Embryonic facial prominence (tissue), 1 donor: ENCODE results near the gene KCNN2.

Source experiments
- DNase-seq: peaks from one replicate; pipeline ENCODE4 v3.0.0-alpha.2; 2016; ENCODE audit errors: extremely low spot score

KCNN2 gene

GRCh38 chr5:114361724-114362196 is at the start of gene KCNN2:
Gene KCNN2, plus strand, starts transcription at chr5:114362070. Its CDS starts 70 bp downstream, at chr5:114362140.
- DNase-seq, result peak; percentile 64

GRCh38 chr5:114312658-114313057 is 49.2 kb upstream of the KCNN2 start:
- DNase-seq, result no peak

GRCh38 chr5:114314061-114314460 is 47.8 kb upstream of the KCNN2 start:
- DNase-seq, result no peak

- no peak for DNase-seq
These were observed 45.7 kb upstream of the KCNN2 start for GRCh38 chr5:114316167-114316566.

GRCh38 chr5:114317751-114318150 is 44.1 kb upstream of the KCNN2 start:
- no peak for DNase-seq

- no peak for DNase-seq
These were observed 42.6 kb upstream of the KCNN2 start for GRCh38 chr5:114319236-114319635.

- DNase-seq, result no peak
These were observed 42.0 kb upstream of the KCNN2 start for GRCh38 chr5:114319821-114320220.

GRCh38 chr5:114324282-114324681 is 37.6 kb upstream of the KCNN2 start:
- DNase-seq, result no peak

GRCh38 chr5:114325541-114325940 is 36.3 kb upstream of the KCNN2 start:
- DNase-seq, result no peak

GRCh38 chr5:114327474-114327873 is 34.4 kb upstream of the KCNN2 start:
- no peak for DNase-seq

- DNase-seq, result no peak
These were observed 33.9 kb upstream of the KCNN2 start for GRCh38 chr5:114327987-114328386.

GRCh38 chr5:114330916-114331531 is 30.8 kb upstream of the KCNN2 start:
- DNase-seq, result no peak

GRCh38 chr5:114332493-114332892 is 29.4 kb upstream of the KCNN2 start:
- DNase-seq, result no peak

- DNase-seq, result no peak
These were observed 28.9 kb upstream of the KCNN2 start for GRCh38 chr5:114332925-114333324.

- no peak for DNase-seq
These were observed 26.5 kb upstream of the KCNN2 start for GRCh38 chr5:114335391-114335790.

GRCh38 chr5:114339108-114339507 is 22.8 kb upstream of the KCNN2 start:
- DNase-seq, result no peak

- no peak for DNase-seq
These were observed 15.7 kb upstream of the KCNN2 start for GRCh38 chr5:114346181-114346580.

- DNase-seq, result no peak
These were observed 6.6 kb upstream of the KCNN2 start for GRCh38 chr5:114355086-114355830.

GRCh38 chr5:114358329-114358728 is 3.5 kb upstream of the KCNN2 start:
- no peak for DNase-seq

- no peak for DNase-seq
These were observed 1.5 kb upstream of the KCNN2 start for GRCh38 chr5:114360357-114360756.

GRCh38 chr5:114360816-114361723 is 800 bp upstream of the KCNN2 start:
- no peak for DNase-seq
